IPS DF 6.9 (cell line): ENCODE data around the gene CYTH1.

Experiments used
- DNase-seq: peaks from one replicate; pipeline ENCODE4 v3.0.0-alpha.2; 2013; ENCODE audit warnings: low read depth, low spot score
- H3K27ac ChIP-seq: one replicate; pipeline ENCODE4 v1.5.1; 2013; ENCODE audit warnings: low read length, control low read depth
- H3K27me3 ChIP-seq: 2 replicates; pipeline ENCODE4 v1.6.1; 2013; ENCODE audit warnings: mild to moderate bottlenecking, low read length; ENCODE audit not compliant: control insufficient read depth, insufficient read depth
- H3K36me3 ChIP-seq: 2 replicates; pipeline ENCODE4 v1.6.1; 2013; ENCODE audit warnings: low read length; ENCODE audit not compliant: control insufficient read depth, insufficient read depth
- H3K4me1 ChIP-seq: 2 replicates; pipeline ENCODE4 v1.6.1; 2013; ENCODE audit warnings: low read length; ENCODE audit not compliant: control insufficient read depth, insufficient read depth
- H3K4me3 ChIP-seq: 2 replicates; pipeline ENCODE4 v1.5.1; 2013; ENCODE audit warnings: mild to moderate bottlenecking, low read length
- H3K9me3 ChIP-seq: 2 replicates; pipeline ENCODE4 v1.6.1; 2013; ENCODE audit warnings: low read length, inconsistent platforms; ENCODE audit not compliant: control insufficient read depth, insufficient read depth
- WGBS: extraction: QIAGEN DNeasy Blood & Tissue Kit; methylation state at CpG from one replicate; pipeline ENCODE4 v1.1.7; 2013; ENCODE audit warnings: mixed read lengths, missing lambda C conversion rate; ENCODE audit not compliant: insufficient read length, insufficient coverage; 5-methylcytosine and 5-hydroxymethylcytosine counted together

Gene CYTH1

GRCh38 chr17:78670850-78671725 is 111.0 kb downstream of the CYTH1 start:
- WGBS = no CpG with 5 or more reads among the region's 20 CpGs

DNA sequence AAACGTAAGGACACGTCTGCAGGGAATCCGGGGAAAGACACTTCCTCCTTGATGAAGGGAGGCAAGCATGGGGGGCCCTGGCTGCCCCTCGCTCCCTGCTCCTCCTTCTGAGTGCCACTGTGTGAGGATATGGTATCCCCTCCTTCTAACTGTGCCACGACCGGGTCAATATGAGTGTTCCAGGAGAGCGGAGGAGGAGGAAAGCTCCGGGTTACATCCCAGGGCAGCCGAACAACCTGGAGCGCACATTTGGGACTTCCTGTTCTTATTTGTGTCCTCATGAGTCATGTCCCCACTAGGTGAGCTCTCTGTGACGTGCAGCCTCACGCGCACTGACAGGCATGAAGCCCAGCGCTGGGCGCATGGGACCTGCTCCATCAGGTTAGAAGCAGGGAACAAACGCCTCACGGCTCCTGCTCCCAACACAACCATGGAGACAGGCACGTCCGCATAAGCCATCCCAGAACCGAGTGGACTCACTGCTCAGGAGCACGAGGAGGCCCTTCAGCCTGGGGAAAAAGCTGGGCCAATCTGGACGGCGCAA is 112.0 kb downstream of the CYTH1 start:
- Histone ChIP-seq H3K36me3 (no peaks in the 10 kb centered on the region), H3K9me3 (no peaks in the 10 kb centered on the region), H3K4me1 (no peaks in the 10 kb centered on the region), H3K27ac (no peak overlapping the region), H3K4me3 (no peak overlapping the region), H3K27me3 (no peaks in the 10 kb centered on the region)
- WGBS = no CpG with 5 or more reads among the region's 23 CpGs
- no peak for DNase-seq

More at GRCh38 chr17:78670850-78671725, 111.0 kb downstream of the CYTH1 start:
- no peak overlapping the region for H3K27ac ChIP-seq
- H3K4me3 ChIP-seq = no peak overlapping the region
- H3K36me3 ChIP-seq = no peaks in the 10 kb centered on the region
- H3K4me1 ChIP-seq = no peaks in the 10 kb centered on the region
- no peaks in the 10 kb centered on the region for H3K9me3 ChIP-seq
- no peaks in the 10 kb centered on the region for H3K27me3 ChIP-seq
- DNase-seq = no peak

GRCh38 chr17:78669256-78669974 is 112.7 kb downstream of the CYTH1 start:
- no peaks in the 10 kb centered on the region for H3K27me3 ChIP-seq
- no peak overlapping the region for H3K4me3 ChIP-seq
- WGBS = no CpG with 5 or more reads among the region's 22 CpGs
- no peak overlapping the region for H3K27ac ChIP-seq
- H3K36me3 ChIP-seq = no peaks in the 10 kb centered on the region
- H3K9me3 ChIP-seq = no peaks in the 10 kb centered on the region
- no peaks in the 10 kb centered on the region for H3K4me1 ChIP-seq
- no peak for DNase-seq

- H3K27ac ChIP-seq = no peak overlapping the region
- no peaks in the 10 kb centered on the region for H3K27me3 ChIP-seq
- no peaks in the 10 kb centered on the region for H3K9me3 ChIP-seq
- no CpG with 5 or more reads among the region's 4 CpGs for WGBS
- H3K36me3 ChIP-seq = no peaks in the 10 kb centered on the region
- no peaks in the 10 kb centered on the region for H3K4me1 ChIP-seq
- H3K4me3 ChIP-seq = no peak overlapping the region
- no peak for DNase-seq
These were observed 113.2 kb downstream of the CYTH1 start for GRCh38 chr17:78668847-78669246.

- Histone ChIP-seq H3K27me3 (no peaks in the 10 kb centered on the region), H3K9me3 (no peaks in the 10 kb centered on the region), H3K4me1 (no peaks in the 10 kb centered on the region), H3K4me3 (no peak overlapping the region), H3K27ac (no peak overlapping the region), H3K36me3 (no peaks in the 10 kb centered on the region)
- no CpG with 5 or more reads among the region's 30 CpGs for WGBS
- no peak for DNase-seq
These were observed 114.1 kb downstream of the CYTH1 start for GRCh38 chr17:78667741-78668640.

GRCh38 chr17:78667091-78667490 is 115.0 kb downstream of the CYTH1 start:
- no peak overlapping the region for H3K27ac ChIP-seq
- whole genome bisulfite sequencing = no CpG with 5 or more reads among the region's 10 CpGs

DNA sequence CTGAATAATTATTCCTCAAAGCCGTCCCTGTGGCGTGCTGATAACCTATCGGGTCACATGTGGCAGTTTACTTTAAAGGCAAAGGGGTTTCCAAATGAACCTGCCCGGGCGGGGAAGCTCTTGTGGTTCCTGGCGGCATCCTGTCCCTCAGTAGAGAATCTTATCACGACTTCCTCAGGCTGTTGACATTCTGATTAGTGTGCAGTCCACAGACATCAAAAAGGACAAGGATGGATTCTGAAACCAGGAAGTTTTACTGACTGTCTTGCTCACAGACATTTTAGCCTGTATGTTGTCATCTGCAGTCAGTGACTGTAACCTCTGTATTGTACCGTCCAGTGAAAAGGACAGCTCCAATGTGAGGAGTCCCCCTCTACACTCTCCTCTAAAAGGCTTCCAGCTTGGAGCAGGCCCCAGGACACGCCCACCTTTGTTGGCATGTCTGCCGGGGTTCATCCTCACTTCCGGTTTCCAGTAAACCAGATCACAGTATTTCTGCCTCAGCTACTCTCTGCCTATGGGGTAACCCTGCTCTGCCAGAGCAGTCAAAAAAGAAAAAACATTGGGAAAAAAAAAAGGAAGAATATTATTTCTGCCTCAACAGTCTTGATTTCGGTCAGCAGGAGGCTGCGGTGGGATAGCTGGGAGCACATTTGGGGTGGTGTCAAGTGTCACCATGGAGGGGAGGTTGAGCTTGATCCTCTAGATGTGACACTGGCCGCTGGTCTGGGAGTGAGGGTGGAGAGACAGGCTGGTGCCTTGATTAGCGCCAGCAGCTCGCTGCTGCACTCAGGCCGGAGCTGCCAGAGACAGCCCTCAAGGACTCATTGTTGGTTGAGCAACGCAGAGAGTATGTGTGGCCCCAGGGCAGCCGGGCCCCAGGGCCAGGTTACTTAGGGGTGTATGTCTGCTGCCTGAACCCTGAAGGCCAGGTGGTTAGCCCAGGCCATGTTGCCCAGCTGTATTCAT is 115.8 kb downstream of the CYTH1 start:
- H3K9me3 ChIP-seq = no peaks in the 10 kb centered on the region
- H3K27me3 ChIP-seq = no peaks in the 10 kb centered on the region
- no CpG with 5 or more reads among the region's 19 CpGs for WGBS
- DNase-seq = no peak
- no peaks in the 10 kb centered on the region for H3K4me1 ChIP-seq
- no peak overlapping the region for H3K4me3 ChIP-seq
- H3K27ac ChIP-seq = no peak overlapping the region
- H3K36me3 ChIP-seq = no peaks in the 10 kb centered on the region

More at GRCh38 chr17:78667091-78667490, 115.0 kb downstream of the CYTH1 start:
- Histone ChIP-seq H3K4me3 (no peak overlapping the region), H3K27me3 (no peaks in the 10 kb centered on the region), H3K9me3 (no peaks in the 10 kb centered on the region), H3K36me3 (no peaks in the 10 kb centered on the region), H3K4me1 (no peaks in the 10 kb centered on the region)
- no peak for DNase-seq

DNA sequence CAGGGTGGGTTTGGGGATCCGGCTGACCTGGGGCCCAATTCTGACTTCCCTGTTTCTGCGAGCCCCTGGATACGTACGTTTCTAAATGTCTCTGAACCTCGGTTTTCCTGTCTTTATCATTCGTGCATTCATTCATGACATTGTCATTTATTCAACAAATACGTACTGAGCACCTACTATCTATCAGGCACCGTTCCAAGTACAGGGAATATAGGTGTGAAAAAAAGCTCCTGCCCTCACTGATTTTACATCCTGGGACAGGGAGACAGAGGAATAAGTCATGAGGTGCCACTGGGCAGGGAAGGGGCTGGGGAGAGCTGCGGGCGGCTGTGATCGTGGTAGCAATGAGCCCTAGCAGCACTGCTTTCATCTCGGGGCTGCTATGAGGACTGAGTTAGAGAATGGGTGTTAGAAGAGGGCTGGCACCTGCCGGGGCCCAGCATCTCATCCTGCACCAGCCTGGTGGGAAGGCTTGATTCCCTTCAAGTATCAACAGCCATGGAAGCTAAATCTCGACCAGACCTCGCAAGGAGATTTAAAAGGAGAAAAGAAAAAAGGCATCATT is 116.6 kb downstream of the CYTH1 start:
- Histone ChIP-seq H3K9me3 (no peaks in the 10 kb centered on the region), H3K27ac (no peak overlapping the region), H3K27me3 (no peaks in the 10 kb centered on the region), H3K4me1 (no peaks in the 10 kb centered on the region), H3K4me3 (no peak overlapping the region), H3K36me3 (no peaks in the 10 kb centered on the region)
- no peak for DNase-seq
- no CpG with 5 or more reads among the region's 15 CpGs for WGBS
